ENCODE results near the gene SRMS. TPM values are rescaled to one million over a fixed set of nuclear protein-coding genes. Genes with fewer than 3 reads are reported as not detected.
"Not testable (repeated sequence)": the region's sequence is repeated elsewhere in the genome, so short reads cannot be mapped to it uniquely, and the experiment has no call there.

Gene SRMS
- total RNA-seq, 1 experiment from 2014 or later: not detected

- no peak for DNase-seq (ENCODE audit: extremely low read depth, low read depth)
These were observed 33.4 kb upstream of the SRMS start for GRCh38 chr20:63580796-63581461.

DNA sequence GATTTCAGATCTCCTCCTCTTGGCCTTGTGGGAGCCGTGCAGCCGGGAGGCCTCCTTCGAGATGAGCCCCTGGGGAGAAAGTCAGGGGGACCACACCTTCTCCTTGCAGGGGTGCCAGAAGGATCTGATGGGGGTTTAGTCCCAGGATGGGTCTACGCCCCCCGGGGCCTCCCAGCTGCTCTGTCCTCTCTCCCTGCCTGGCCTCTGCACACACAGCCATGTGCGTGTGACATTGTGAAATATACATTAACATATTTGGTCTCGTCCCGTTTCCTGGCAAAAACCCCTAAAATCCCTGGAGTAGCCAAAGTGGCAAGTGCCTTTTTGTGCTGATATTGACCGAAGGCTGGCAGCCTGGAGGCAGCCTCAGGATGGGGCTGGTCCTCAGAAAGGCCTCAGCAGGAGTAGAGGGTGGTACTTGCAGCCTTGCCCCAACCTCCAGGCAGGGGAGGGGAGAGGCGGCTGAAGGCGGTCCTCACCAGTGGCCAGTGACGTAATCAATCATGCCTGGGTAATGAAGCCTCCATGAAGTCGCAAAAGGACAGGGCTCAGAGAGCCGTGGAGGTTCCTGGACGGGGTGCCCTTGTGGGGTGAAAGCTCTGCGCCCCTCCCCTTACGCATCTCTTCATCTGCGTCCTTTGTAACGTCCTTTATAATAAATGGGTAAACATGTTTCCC is 31.6 kb upstream of the SRMS start:
- DNase-seq (ENCODE audit: extremely low read depth, low read depth): no peak

DNA sequence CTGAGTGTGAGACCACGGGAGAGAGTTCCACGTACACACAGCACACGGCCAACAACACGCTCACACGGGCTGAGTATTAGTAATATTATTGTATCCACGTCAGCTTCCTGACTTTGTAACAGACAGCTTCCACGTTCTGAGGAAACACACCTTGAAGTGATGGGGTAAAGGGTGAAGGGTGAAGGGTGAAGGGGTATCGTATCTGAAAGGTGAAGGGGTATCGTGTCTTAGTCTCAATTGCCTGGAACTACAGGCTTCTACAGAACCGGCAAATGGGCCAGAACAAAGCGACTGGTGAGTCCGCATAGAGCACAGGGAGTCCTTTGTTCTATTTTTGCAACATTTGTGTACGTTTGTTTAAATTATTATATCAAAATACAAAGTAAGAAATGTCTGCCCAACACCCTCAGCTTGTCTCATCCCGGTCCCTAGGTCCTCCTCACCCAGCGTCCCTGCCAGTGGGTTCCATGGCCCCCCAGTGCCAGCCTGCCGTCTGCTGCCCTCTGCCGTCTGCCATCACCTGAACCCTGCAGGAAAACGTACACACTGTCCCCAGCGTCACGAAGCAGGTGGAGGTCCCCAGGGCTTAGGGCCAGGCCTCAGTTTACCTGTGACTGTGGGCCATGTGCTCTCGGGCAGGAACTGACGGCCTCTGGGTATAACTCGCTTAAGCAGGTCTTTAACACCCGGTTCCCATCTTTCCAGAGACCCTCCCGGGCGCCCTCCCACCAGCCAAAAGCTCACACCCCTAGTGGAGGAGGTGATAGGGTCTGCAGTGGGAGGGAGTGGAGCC is 30.9 kb upstream of the SRMS start:
- DNase-seq (ENCODE audit: extremely low read depth, low read depth): no peak

- no peak for DNase-seq (ENCODE audit: extremely low read depth, low read depth)
These were observed 29.9 kb upstream of the SRMS start for GRCh38 chr20:63577317-63577894.

DNA sequence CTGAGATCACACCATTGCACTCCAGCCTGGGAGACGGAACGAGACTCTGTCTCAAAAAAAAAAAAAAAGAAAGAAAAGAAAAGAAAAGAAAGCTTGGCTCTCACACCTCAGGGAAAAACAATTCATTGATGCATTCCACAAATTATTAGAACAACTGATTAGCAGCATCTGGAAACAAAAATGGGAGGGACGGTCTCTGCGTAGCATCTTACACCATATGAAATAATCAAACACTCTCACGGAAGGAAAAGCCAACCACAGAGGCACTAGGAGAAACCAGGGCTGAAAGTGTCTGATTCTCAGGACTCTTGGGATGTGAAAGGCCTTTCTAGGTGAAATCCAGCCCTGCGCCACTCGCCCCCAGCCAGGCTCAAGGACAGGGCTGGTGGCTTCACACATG is 28.8 kb upstream of the SRMS start:
- DNase-seq (ENCODE audit: extremely low read depth, low read depth): no peak

GRCh38 chr20:63574829-63575743 is 27.5 kb upstream of the SRMS start:
- DNase-seq (ENCODE audit: extremely low read depth, low read depth): no peak

- DNase-seq (ENCODE audit: extremely low read depth, low read depth): peak; percentile 69
These were observed 26.7 kb upstream of the SRMS start, which contains the start of gene HELZ2 for GRCh38 chr20:63574156-63574828. Gene HELZ2 (minus strand): TSS chr20:63574239. CDS start chr20:63572385, 1,854 bp downstream.

- DNase-seq (ENCODE audit: extremely low read depth, low read depth): no peak
These were observed 26.1 kb upstream of the SRMS start for GRCh38 chr20:63573647-63574131.

GRCh38 chr20:63572788-63573646 is 25.5 kb upstream of the SRMS start:
- DNase-seq (ENCODE audit: extremely low read depth, low read depth): no peak

DNA sequence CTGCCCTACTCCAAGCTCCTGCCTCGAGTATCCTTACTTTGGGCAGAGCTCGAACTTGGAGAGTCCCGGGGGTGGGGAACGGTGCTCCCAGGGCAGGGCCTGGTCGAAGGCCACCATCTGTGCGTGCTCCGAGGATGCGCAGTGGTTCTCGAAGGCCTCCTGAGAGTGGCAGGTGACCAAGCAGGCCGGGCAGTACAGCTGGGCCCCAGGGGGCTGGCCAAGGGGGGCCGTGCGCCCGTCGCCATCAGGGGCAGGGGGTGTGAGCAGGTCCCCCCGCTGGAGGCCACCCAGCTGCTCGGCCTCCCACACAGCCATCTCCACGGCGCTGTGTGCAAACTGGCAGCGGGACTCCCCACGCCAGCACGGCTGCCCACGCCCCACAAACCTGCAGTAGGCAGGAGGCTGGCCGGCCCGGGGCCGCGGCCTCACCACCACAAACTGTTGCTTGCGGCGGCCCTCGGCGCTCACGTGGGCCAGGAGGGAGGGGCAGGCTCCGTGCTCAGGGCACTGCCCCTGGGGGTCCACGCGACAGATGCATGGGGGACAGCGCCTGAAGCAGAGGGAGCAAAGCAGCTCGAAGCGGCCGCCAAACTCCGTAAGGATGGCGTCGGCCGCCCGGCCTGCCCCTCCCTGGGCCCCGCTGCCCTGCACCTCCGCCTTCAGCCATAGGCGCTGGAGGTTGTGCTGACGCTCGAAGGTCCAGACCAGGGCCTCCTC is 24.7 kb upstream of the SRMS start:
- no peak for DNase-seq (ENCODE audit: extremely low read depth, low read depth)

DNA sequence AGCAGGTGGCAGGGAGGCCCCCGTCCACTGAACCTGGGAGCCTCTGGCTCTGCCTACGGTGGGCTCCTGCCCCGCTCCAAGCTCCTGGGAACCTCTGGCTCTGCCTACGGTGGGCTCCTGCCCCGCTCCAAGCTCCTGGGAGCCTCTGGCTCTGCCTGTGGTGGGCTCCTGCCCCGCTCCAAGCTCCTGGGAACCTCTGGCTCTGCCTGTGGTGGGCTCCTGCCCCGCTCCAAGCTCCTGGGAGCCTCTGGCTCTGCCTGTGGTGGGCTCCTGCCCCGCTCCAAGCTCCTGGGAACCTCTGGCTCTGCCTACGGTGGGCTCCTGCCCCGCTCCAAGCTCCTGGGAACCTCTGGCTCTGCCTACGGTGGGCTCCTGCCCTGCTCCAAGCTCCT is 23.5 kb upstream of the SRMS start:
- DNase-seq (ENCODE audit: extremely low read depth, low read depth): not testable (repeated sequence)

DNA sequence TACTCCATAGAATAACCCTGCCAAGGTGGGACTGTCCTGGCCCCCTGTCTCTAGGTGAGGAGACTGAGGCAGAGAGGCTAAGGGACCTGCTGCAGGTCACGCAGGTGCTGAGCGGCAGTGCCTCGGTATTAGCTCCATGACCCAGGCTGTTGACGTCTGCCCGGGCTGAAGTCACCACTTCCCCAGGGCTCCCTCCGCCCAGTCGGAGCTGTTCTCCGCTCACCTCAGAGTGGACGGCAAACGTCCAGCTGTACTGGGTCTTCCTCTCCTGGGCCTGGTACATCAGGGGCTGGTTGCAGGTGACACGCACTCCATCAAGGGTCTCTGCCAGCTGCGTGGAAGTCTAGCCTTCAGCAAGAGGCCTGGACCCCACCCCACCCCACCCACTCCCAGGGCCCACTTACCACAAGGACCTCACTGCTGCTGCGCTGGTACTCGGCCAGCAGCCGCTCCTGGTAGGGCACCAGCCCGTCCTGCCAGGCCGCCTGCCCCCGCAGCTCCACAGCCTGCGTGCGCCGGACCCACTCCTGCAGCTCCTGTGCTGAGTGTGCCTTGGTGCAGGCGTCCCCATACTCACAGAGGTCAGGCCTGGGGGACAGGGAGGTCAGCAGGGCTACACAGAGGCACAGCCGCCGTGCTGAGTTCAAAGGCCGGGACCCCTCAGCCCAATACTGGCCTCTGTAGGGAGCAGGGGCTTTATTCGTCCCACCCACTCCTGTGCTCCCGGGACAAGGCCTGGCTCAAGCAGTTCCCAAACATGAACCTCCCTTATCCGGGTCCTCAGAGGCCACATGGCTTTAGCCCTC is 22.9 kb upstream of the SRMS start:
- no peak for DNase-seq (ENCODE audit: extremely low read depth, low read depth)

- DNase-seq (ENCODE audit: extremely low read depth, low read depth): no peak
These were observed 21.7 kb upstream of the SRMS start for GRCh38 chr20:63568986-63569949.

- no peak for DNase-seq (ENCODE audit: extremely low read depth, low read depth)
These were observed 20.8 kb upstream of the SRMS start for GRCh38 chr20:63568170-63568981.

All from NCI-H460 (cell line).